HepG2 (cell line): ENCODE results near the gene LBX1. TPM values are rescaled to one million over a fixed set of nuclear protein-coding genes. Genes with fewer than 3 reads are reported as not detected.

Source experiments
- ATAC-seq: fragments of 200-7000 bp; cut with Tn5 transposase; 3 replicates; pipeline ENCODE4 v1.9.1; 2020; ENCODE audit warnings: mild to moderate bottlenecking, moderate library complexity
- BruUV-seq: library from RNA; stranded (reverse); fragments of 400-500 nt; replicated peaks from 2 replicates; lab custom pipeline; 2021; lab: Mats Ljungman, UMichigan
- CTCF ChIA-PET: fragments of 300-600 bp; formaldehyde crosslinking; extraction: SDS; loops from one replicate; lab custom pipeline; 2021; ENCODE audit warnings: low total read pairs, inconsistent platforms, low intra/inter-chr PET ratio; lab: Yijun Ruan, JAX
- POLR2A ChIA-PET: fragments of 350-600 bp; sonication (Branson Sonifier 250); formaldehyde crosslinking; loops from one replicate; lab custom pipeline; 2020; ENCODE audit warnings: antibody characterized with exemption, inconsistent platforms; lab: Yijun Ruan, JAX
- DNase-seq: peaks from one replicate; pipeline ENCODE4 v3.0.0-alpha.2; 2015; ENCODE audit warnings: low spot score
- FAIRE-seq: peaks from 3 replicates; lab custom pipeline; 2011; peaks lifted over from hg19 to GRCh38; lab: Jason Lieb, UNC
- H2AFZ ChIP-seq: one replicate; pipeline ENCODE4 v1.6.1; 2011; ENCODE audit warnings: low read length, inconsistent platforms
- H3K27ac ChIP-seq: fragments of 300-600 bp; 3 replicates; pipeline ENCODE4 v1.8.0; 2011; ENCODE audit warnings: mixed run types, mild to moderate bottlenecking, mixed read lengths, low read length, inconsistent platforms; ENCODE audit not compliant: insufficient read depth; ENCODE audit errors: extremely low read length
- H3K27me3 ChIP-seq, 2 experiments: fragments of 200-600 bp in 1 of 2; 2 replicates in 1 of 2; 3 replicates in 1 of 2; pipeline versions ENCODE4 v1.6.0 to v1.8.0; 2011; ENCODE audit warnings: low read length in 2 of 2, mild to moderate bottlenecking in 2 of 2, moderate library complexity in 2 of 2, inconsistent platforms in 1 of 2; ENCODE audit not compliant: insufficient read depth in 2 of 2, control insufficient read depth in 1 of 2
- H3K36me3 ChIP-seq, 2 experiments: fragments of 200-600 bp in 1 of 2; replicated peaks in 1 of 2; 2 replicates in 1 of 2; 3 replicates in 1 of 2; pipeline versions ENCODE4 v1.5.1 to v1.8.0; 2011; ENCODE audit warnings: low read length in 2 of 2, inconsistent platforms in 1 of 2; ENCODE audit not compliant: insufficient read depth in 2 of 2, control insufficient read depth in 1 of 2
- H3K4me1 ChIP-seq: 2 replicates; pipeline ENCODE4 v1.5.1; 2012; ENCODE audit warnings: low read length, inconsistent platforms; ENCODE audit not compliant: insufficient read depth
- H3K4me2 ChIP-seq: 2 replicates; pipeline ENCODE4 v1.6.0; 2011; ENCODE audit warnings: low read depth, low read length, inconsistent platforms
- H3K4me3 ChIP-seq, 3 experiments: fragments of 200-600 bp in 1 of 3; sonication (generic), shearing (Covaris generic) in 1 of 3; replicated peaks in 1 of 3; 2 replicates each; pipeline ENCODE4 v1.5.1; 2011 to 2016; ENCODE audit warnings: low read length in 3 of 3, inconsistent platforms in 2 of 3, low read depth in 2 of 3, mild to moderate bottlenecking in 2 of 3, control low read depth in 1 of 3, mixed read lengths in 1 of 3; ENCODE audit not compliant: insufficient read depth in 1 of 3
- H3K79me2 ChIP-seq: one replicate; pipeline ENCODE4 v1.6.1; 2011; ENCODE audit warnings: low read length, inconsistent platforms; ENCODE audit not compliant: insufficient read depth
- H3K9ac ChIP-seq: 2 replicates; pipeline ENCODE4 v1.6.0; 2011; ENCODE audit warnings: mild to moderate bottlenecking, low read depth, low read length, inconsistent platforms; ENCODE audit not compliant: insufficient read depth
- H3K9me3 ChIP-seq: 2 replicates; pipeline ENCODE4 v1.5.1; 2012; ENCODE audit warnings: mild to moderate bottlenecking, low read length
- H4K20me1 ChIP-seq: 2 replicates; pipeline ENCODE4 v1.6.0; 2011; ENCODE audit warnings: inconsistent platforms, mild to moderate bottlenecking, low read length, moderate library complexity; ENCODE audit not compliant: insufficient read depth
- ATM ChIP-seq: fragments of 450-650 bp; IDR thresholded peaks from 2 replicates; pipeline ENCODE4 v1.7.1; 2017; ENCODE audit warnings: mild to moderate bottlenecking, borderline replicate concordance
- DR1 ChIP-seq: sonication (generic); formaldehyde crosslinking; IDR thresholded peaks from 2 replicates; pipeline ENCODE4 v1.8.0; 2021; ENCODE audit warnings: mild to moderate bottlenecking, missing genetic modification reagents, inconsistent platforms
- HNRNPH1 ChIP-seq: fragments of 200-400 bp; formaldehyde crosslinking; optimal IDR thresholded peaks from 2 replicates; pipeline ENCODE3; 2017; ENCODE audit warnings: mild to moderate bottlenecking, low read depth, low read length
- NFATC3 ChIP-seq: sonication (generic); formaldehyde crosslinking; IDR thresholded peaks from 2 replicates; pipeline ENCODE4 v1.5.1; 2020; ENCODE audit warnings: mild to moderate bottlenecking, missing genetic modification reagents
- RCOR2 ChIP-seq: IDR thresholded peaks from 2 replicates; pipeline ENCODE4 v1.6.1; 2016; ENCODE audit warnings: missing biosample characterization, missing genetic modification reagents
- ZBTB1 ChIP-seq: sonication (generic); formaldehyde crosslinking; IDR thresholded peaks from 2 replicates; pipeline ENCODE4 v1.4.0; 2020; ENCODE audit warnings: missing genetic modification reagents, borderline replicate concordance
- ZNF431 ChIP-seq: sonication (generic); formaldehyde crosslinking; IDR thresholded peaks from 2 replicates; pipeline ENCODE4 v1.9.0; 2022; ENCODE audit warnings: missing genetic modification reagents, low read depth, mild to moderate bottlenecking, borderline replicate concordance
- ZNF512B ChIP-seq: sonication (generic); formaldehyde crosslinking; IDR thresholded peaks from 2 replicates; pipeline ENCODE4 v1.5.1; 2020; ENCODE audit warnings: missing genetic modification reagents, mild to moderate bottlenecking, borderline replicate concordance
- ZNF609 ChIP-seq: sonication (generic); formaldehyde crosslinking; IDR thresholded peaks from 2 replicates; pipeline ENCODE4 v1.4.0; 2020; ENCODE audit warnings: mild to moderate bottlenecking, missing genetic modification reagents, borderline replicate concordance
- ZNF703 ChIP-seq: sonication (generic); formaldehyde crosslinking; IDR thresholded peaks from 2 replicates; pipeline ENCODE4 v1.5.1; 2020; ENCODE audit warnings: missing genetic modification reagents, mild to moderate bottlenecking, moderate library complexity, borderline replicate concordance
- ZNF839 ChIP-seq: sonication (generic); formaldehyde crosslinking; IDR thresholded peaks from 2 replicates; pipeline ENCODE4 v1.4.0; 2020; ENCODE audit warnings: missing genetic modification reagents, mild to moderate bottlenecking, borderline replicate concordance
- ZSCAN9 ChIP-seq: IDR thresholded peaks from 2 replicates; pipeline ENCODE4 v1.6.1; 2016; ENCODE audit warnings: borderline replicate concordance
- WGBS: methylation state at CpG from one replicate; pipeline ENCODE4 v1.1.6; 2017; ENCODE audit warnings: low lambda C conversion rate; 5-methylcytosine and 5-hydroxymethylcytosine counted together
- in situ Hi-C: cut with HindIII; loops from 2 replicates; pipeline ENCODE4 v1.10.0; 2017; ENCODE audit warnings: low pct_unique_long_range_greater_than_20kb; ENCODE audit not compliant: extremely low pct_ligation_motif_present
- intact Hi-C: fragments of 100-400 bp; cut with micrococcal nuclease; formaldehyde crosslinking; loops from one replicate; pipeline ENCODE4 v1.10.0; 2022; ENCODE audit not compliant: unreplicated experiment
- polyA plus RNA-seq, 8 experiments: library from polyadenylated mRNA; depleted of rRNA in 3 of 8; stranded (reverse) in 7 of 8; unstranded in 1 of 8; fragments of >200 nt; fragmentation: Illumina TruSeq in 4 of 8; extraction: Trizol in 4 of 8; gene quantifications; 2 replicates each; pipeline versions ENCODE4 v1.2.1 to v1.2.3, GENCODE V29; 2011 to 2016; ENCODE audit warnings: low read depth in 4 of 8, missing spikeins in 1 of 8, mixed read lengths in 1 of 8; ENCODE audit not compliant: insufficient read depth in 1 of 8
- total RNA-seq, 5 experiments: library from RNA; depleted of rRNA; stranded (reverse); fragments of >200 nt; fragmentation: Illumina TruSeq; extraction: Trizol; gene quantifications; 2 replicates each; pipeline ENCODE4 v1.2.3, GENCODE V29; 2016; ENCODE audit warnings: low read depth in 1 of 5
- TF ChIP-seq, protein P1 (sequence below): sonication (generic); formaldehyde crosslinking; IDR thresholded peaks from 2 replicates; pipeline ENCODE4 v1.5.1; 2020; ENCODE audit warnings: missing genetic modification reagents, mild to moderate bottlenecking, borderline replicate concordance
- TF ChIP-seq, protein P2 (sequence below): sonication (generic); formaldehyde crosslinking; IDR thresholded peaks from 2 replicates; pipeline ENCODE4 v1.4.0; 2020; ENCODE audit warnings: mild to moderate bottlenecking, missing genetic modification reagents

LBX1 gene
- total and polyA plus RNA-seq, 2 of the 13 experiments (the other 11 are each of a cell fraction or from before 2014, with no cell fraction given), result not detected

DNA sequence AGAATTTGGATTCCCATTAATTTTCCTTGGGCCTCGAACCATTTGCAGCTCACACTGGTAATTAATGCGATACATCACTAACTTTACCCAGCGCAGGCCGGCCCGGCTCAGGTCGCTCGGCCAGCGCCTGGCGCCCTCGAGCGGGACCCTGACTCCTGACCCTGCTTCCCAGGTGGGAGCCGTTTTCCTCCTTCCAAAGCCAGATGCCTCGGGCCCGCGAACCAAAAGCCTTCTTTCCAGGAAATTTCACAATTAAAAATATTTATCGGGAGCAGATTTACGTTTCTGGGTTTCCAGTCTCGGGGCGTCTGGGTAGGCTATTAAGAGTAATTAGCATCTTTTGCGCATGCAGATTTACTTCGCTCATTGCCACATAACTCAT, 12.2 kb downstream of the LBX1 start:
- H3K9ac ChIP-seq, result no peak overlapping the region
- H3K4me1 ChIP-seq, result peaks cover 36% of the 10 kb centered on the region
- FAIRE-seq (no peak), ATAC-seq (no peak), DNase-seq (no peak)
- no TSS peak for BruUV-seq
- H2AFZ ChIP-seq, result no peak overlapping the region
- in situ Hi-C loops, result no loop called here
- no peaks in the 10 kb centered on the region for H3K36me3 ChIP-seq
- POLR2A ChIA-PET, result no interaction called here
- H3K9me3 ChIP-seq, result no peaks in the 10 kb centered on the region
- H3K4me3 ChIP-seq, result peak overlapping the region in 1 of 3 experiments; percentile 48; a peak in 1 of 6 replicates
- H3K79me2 ChIP-seq, result no peaks in the 10 kb centered on the region
- CTCF ChIA-PET, result no interaction called here
- H4K20me1 ChIP-seq, result no peaks in the 10 kb centered on the region
- H3K4me2 ChIP-seq, result peak overlapping the region; percentile 54
- peaks cover 20 to 84% of the 10 kb centered on the region in 2 experiments; a peak in 4 of 5 replicates for H3K27me3 ChIP-seq
- WGBS, result 33% methylated on average over 21 of the region's 21 CpGs
- intact Hi-C loops, result no loop called here
- H3K27ac ChIP-seq, result no peak overlapping the region
- no peak for TF ChIP-seq ATM
- TF ChIP-seq NFATC3 (CRISPR knock-in tag), result no peak
- TF ChIP-seq, protein P1, sequence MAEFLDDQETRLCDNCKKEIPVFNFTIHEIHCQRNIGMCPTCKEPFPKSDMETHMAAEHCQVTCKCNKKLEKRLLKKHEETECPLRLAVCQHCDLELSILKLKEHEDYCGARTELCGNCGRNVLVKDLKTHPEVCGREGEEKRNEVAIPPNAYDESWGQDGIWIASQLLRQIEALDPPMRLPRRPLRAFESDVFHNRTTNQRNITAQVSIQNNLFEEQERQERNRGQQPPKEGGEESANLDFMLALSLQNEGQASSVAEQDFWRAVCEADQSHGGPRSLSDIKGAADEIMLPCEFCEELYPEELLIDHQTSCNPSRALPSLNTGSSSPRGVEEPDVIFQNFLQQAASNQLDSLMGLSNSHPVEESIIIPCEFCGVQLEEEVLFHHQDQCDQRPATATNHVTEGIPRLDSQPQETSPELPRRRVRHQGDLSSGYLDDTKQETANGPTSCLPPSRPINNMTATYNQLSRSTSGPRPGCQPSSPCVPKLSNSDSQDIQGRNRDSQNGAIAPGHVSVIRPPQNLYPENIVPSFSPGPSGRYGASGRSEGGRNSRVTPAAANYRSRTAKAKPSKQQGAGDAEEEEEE (CRISPR knock-in tag), result no peak
- no peak for TF ChIP-seq RCOR2 (CRISPR knock-in tag)
- TF ChIP-seq ZNF431 (CRISPR knock-in tag), result no peak
- no peak for TF ChIP-seq ZNF609
- TF ChIP-seq ZNF703 (CRISPR knock-in tag), result no peak
- TF ChIP-seq, protein P2, sequence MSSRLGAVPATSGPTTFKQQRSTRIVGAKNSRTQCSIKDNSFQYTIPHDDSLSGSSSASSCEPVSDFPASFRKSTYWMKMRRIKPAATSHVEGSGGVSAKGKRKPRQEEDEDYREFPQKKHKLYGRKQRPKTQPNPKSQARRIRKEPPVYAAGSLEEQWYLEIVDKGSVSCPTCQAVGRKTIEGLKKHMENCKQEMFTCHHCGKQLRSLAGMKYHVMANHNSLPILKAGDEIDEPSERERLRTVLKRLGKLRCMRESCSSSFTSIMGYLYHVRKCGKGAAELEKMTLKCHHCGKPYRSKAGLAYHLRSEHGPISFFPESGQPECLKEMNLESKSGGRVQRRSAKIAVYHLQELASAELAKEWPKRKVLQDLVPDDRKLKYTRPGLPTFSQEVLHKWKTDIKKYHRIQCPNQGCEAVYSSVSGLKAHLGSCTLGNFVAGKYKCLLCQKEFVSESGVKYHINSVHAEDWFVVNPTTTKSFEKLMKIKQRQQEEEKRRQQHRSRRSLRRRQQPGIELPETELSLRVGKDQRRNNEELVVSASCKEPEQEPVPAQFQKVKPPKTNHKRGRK (CRISPR knock-in tag), result no peak
- no peak for TF ChIP-seq ZNF512B (CRISPR knock-in tag)
- no peak for TF ChIP-seq ZSCAN9 (CRISPR knock-in tag)
- no peak for TF ChIP-seq HNRNPH1
- TF ChIP-seq ZBTB1 (CRISPR knock-in tag), result no peak
- no peak for TF ChIP-seq DR1 (CRISPR knock-in tag)
- TF ChIP-seq ZNF839 (CRISPR knock-in tag), result no peak
